HFFc6 (cell line): ENCODE results near the gene VAC14. TPM values are rescaled to one million over a fixed set of nuclear protein-coding genes. Genes with fewer than 3 reads are reported as not detected.
A peak's percentile ranks its signal among the peaks of the same experiment; 100 is the strongest.

Experiments
- DNase-seq: peaks from one replicate; pipeline ENCODE4 v3.0.0-alpha.2; 2018
- H3K27ac Mint-ChIP-seq: 2 replicates; pipeline ENCODE4 v1.8.0; 2020; ENCODE audit warnings: mild to moderate bottlenecking, mixed read lengths
- H3K27me3 Mint-ChIP-seq: 2 replicates; pipeline ENCODE4 v1.8.0; 2021; ENCODE audit warnings: mild to moderate bottlenecking, moderate library complexity, mixed read lengths; ENCODE audit not compliant: insufficient read depth
- H3K36me3 Mint-ChIP-seq: 2 replicates; pipeline ENCODE4 v1.8.0; 2021; ENCODE audit warnings: low read depth, mixed read lengths
- H3K4me1 Mint-ChIP-seq: 2 replicates; pipeline ENCODE4 v1.8.0; 2020; ENCODE audit warnings: low read depth, mixed read lengths
- H3K4me3 Mint-ChIP-seq: 2 replicates; pipeline ENCODE4 v1.8.0; 2020; ENCODE audit warnings: mild to moderate bottlenecking, moderate library complexity, mixed read lengths
- H3K9me3 Mint-ChIP-seq: 2 replicates; pipeline ENCODE4 v1.8.0; 2020; ENCODE audit warnings: mild to moderate bottlenecking, mixed read lengths
- total RNA-seq, 6 experiments: library from RNA; stranded (reverse); fragmentation: NEBNext Ultra II Directional; extraction: Animal tissue kit (Norgen Biotek cat#: 25700); gene quantifications; 2 replicates in 1 of 6; 3 replicates in 5 of 6; pipeline ENCODE4 v1.2.3, GENCODE V29; 2021
- TF ChIP-seq, protein P1 (sequence below): fragments of 200-600 bp; sonication (generic); IDR thresholded peaks from 2 replicates; pipeline ENCODE4 v1.5.0; 2021; ENCODE audit warnings: antibody characterized with exemption, mild to moderate bottlenecking

Gene VAC14
- total RNA-seq, 6 experiments from 2014 or later, result 34.5 to 45.5 (median 37.6) TPM

GRCh38 chr16:70715055-70715858 is 85.7 kb downstream of the VAC14 start:
- H3K27ac Mint-ChIP-seq, result peak overlapping the region; percentile 98
- peak; percentile 100 for DNase-seq
- H3K9me3 Mint-ChIP-seq, result no peaks in the 10 kb centered on the region
- TF ChIP-seq, protein P1, sequence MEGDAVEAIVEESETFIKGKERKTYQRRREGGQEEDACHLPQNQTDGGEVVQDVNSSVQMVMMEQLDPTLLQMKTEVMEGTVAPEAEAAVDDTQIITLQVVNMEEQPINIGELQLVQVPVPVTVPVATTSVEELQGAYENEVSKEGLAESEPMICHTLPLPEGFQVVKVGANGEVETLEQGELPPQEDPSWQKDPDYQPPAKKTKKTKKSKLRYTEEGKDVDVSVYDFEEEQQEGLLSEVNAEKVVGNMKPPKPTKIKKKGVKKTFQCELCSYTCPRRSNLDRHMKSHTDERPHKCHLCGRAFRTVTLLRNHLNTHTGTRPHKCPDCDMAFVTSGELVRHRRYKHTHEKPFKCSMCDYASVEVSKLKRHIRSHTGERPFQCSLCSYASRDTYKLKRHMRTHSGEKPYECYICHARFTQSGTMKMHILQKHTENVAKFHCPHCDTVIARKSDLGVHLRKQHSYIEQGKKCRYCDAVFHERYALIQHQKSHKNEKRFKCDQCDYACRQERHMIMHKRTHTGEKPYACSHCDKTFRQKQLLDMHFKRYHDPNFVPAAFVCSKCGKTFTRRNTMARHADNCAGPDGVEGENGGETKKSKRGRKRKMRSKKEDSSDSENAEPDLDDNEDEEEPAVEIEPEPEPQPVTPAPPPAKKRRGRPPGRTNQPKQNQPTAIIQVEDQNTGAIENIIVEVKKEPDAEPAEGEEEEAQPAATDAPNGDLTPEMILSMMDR, result peak; percentile 49
- H3K27me3 Mint-ChIP-seq, result no peaks in the 10 kb centered on the region
- H3K36me3 Mint-ChIP-seq, result peaks cover 12% of the 10 kb centered on the region
- H3K4me1 Mint-ChIP-seq, result peaks cover 42% of the 10 kb centered on the region
- H3K4me3 Mint-ChIP-seq, result peak overlapping the region; percentile 67

- Mint-ChIP-seq H3K27ac (peak overlapping the region; percentile 98), H3K4me1 (peaks cover 41% of the 10 kb centered on the region), H3K27me3 (no peaks in the 10 kb centered on the region), H3K4me3 (peak overlapping the region; percentile 67), H3K36me3 (peaks cover 6% of the 10 kb centered on the region), H3K9me3 (no peaks in the 10 kb centered on the region)
- TF ChIP-seq, protein P1, result no peak
- no peak for DNase-seq
Observed at GRCh38 chr16:70714581-70715054, 86.3 kb downstream of the VAC14 start.

- no peak for DNase-seq
- no peak overlapping the region for H3K4me3 Mint-ChIP-seq
- TF ChIP-seq, protein P1, result no peak
- H3K36me3 Mint-ChIP-seq, result no peaks in the 10 kb centered on the region; the same call in 1 of the 2 replicates
- H3K27me3 Mint-ChIP-seq, result no peaks in the 10 kb centered on the region; the same call in 1 of the 2 replicates
- peaks cover 42% of the 10 kb centered on the region for H3K4me1 Mint-ChIP-seq
- H3K27ac Mint-ChIP-seq, result peak overlapping the region; percentile 98
- no peaks in the 10 kb centered on the region for H3K9me3 Mint-ChIP-seq
Observed at GRCh38 chr16:70713824-70714223, 87.1 kb downstream of the VAC14 start.

DNA sequence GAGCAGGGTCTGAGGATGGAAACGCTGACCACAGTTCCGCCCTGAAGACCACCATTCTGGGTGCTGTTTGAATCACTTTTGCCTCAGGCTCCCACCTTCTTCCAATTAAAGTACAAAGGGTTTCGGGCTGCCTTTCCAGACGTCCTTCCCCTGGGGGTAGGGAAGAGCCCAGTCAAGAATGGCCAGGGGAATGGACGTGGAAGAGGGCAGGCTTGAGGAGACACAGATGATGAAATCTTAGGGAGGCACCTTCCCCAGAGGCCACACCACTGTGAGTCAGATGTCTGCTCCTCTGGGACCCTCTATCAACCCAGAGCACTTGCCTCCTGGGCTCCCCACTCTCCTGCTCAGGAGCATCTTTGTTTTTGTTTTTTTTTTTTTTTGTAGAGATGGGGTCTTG is 87.6 kb downstream of the VAC14 start:
- H3K27me3 Mint-ChIP-seq, result no peaks in the 10 kb centered on the region; the same call in 1 of the 2 replicates
- H3K9me3 Mint-ChIP-seq, result no peaks in the 10 kb centered on the region
- TF ChIP-seq, protein P1, result no peak
- no peak for DNase-seq
- H3K27ac Mint-ChIP-seq, result peak overlapping the region; percentile 69
- H3K4me3 Mint-ChIP-seq, result no peak overlapping the region
- peaks cover 47% of the 10 kb centered on the region for H3K4me1 Mint-ChIP-seq
- no peaks in the 10 kb centered on the region; the same call in 1 of the 2 replicates for H3K36me3 Mint-ChIP-seq

DNA sequence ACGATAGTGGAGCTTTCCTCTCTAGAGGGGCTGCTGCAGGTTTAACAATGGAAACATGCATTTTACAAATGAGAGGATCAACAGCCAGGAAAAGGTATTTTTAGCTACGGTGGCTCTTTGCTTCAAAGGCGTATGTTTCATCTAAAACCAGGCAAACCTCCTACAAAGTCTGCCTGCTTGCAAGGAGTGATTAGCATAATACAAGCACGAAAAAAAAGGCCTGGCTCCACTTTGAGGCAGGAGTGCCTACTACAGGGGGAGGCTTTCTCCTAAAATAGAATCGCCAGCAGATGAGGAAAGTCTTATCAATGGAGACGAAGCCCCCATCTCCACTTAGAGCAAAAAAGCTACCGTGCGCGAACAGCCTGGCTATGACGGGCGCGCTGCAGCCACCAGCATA is 88.0 kb downstream of the VAC14 start:
- TF ChIP-seq, protein P1, result no peak

More for the DNA sequence above, 88.0 kb downstream of the VAC14 start:
- H3K36me3 Mint-ChIP-seq, result no peaks in the 10 kb centered on the region; the same call in 1 of the 2 replicates
- H3K27ac Mint-ChIP-seq, result peak overlapping the region; percentile 69
- peaks cover 51% of the 10 kb centered on the region for H3K4me1 Mint-ChIP-seq
- no peaks in the 10 kb centered on the region for H3K9me3 Mint-ChIP-seq
- H3K27me3 Mint-ChIP-seq, result no peaks in the 10 kb centered on the region; the same call in 1 of the 2 replicates
- no peak for DNase-seq
- no peak overlapping the region for H3K4me3 Mint-ChIP-seq
